HG03442 (cell line): ENCODE data around the gene REM2.
"Not testable (repeated sequence)": the region's sequence is repeated elsewhere in the genome, so short reads cannot be mapped to it uniquely, and the experiment has no call there.

Experiments used
- ATAC-seq: cut with Tn5 transposase; IDR thresholded peaks from one replicate; pipeline ENCODE4 v1.9.1; 2021; ENCODE audit warnings: mild to moderate bottlenecking, moderate library complexity; ENCODE audit not compliant: unreplicated experiment

REM2 gene

GRCh38 chr14:22893706-22894105 lies 10.7 kb downstream of the REM2 start:
- ATAC-seq: no peak

DNA sequence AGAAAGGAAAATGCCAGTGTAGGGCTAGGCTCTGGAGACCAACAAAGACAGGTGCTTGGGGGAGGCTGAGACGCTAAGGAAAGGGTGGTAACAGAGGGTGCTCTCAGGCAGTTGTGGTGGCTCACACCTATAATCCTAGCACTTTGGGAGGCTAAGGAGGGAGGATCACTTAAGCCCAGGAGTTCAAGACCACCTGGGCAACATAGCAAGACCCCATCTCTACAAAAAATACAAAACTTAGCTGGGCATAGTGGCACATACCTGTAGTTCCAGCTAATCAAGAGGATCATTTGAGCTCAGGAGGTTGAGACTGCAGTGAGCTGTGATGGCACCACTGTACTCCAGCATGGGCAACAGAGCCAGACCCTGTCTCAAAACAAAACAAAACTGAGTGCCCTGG lies 12.4 kb downstream of the REM2 start:
- no peak for ATAC-seq

GRCh38 chr14:22896356-22896755 lies 13.3 kb downstream of the REM2 start:
- ATAC-seq: no peak

DNA sequence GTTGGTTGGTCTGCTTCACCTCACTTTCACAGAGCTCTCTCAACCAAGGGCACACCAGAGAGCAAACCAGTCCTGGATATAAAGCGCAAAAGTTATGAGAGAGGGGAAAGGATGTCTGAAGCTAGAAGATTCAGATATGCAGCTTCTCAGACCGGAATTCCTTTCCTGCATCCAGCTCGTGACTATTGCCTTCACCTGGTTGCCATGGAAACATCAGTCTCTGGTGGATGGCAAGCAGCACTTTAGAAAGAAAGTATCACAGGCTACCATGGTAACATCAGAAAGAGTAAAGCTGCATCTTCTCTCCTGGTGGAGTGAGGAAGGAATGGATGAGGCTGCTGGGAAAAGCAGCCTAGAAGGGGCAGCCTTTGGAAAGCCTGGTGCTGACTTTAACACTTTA lies 13.7 kb downstream of the REM2 start:
- no peak for ATAC-seq

DNA sequence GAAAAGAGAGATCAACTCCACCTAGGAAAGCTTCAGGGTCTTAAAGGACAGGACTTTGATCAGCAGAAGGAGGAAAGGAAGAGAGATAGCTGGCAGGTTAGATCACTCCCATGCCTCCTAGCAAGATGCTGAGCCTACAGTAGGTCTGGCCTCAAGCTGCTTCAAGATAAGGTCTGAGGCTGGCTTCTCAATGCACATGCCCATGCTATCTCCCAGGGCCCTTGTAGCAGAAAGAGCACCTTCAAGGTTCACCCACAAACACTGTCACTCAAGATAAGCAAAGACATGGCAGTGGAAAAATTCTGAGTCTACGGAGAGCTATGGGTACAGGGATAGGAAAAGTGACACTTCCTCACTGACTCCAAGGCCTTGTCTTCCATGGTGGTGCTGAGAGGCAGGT lies 14.3 kb downstream of the REM2 start:
- ATAC-seq: no peak

- ATAC-seq: no peak
These were observed 15.5 kb downstream of the REM2 start for GRCh38 chr14:22898302-22899090.

- peak; percentile 58 for ATAC-seq
These were observed 17.2 kb downstream of the REM2 start for GRCh38 chr14:22900081-22900799.

DNA sequence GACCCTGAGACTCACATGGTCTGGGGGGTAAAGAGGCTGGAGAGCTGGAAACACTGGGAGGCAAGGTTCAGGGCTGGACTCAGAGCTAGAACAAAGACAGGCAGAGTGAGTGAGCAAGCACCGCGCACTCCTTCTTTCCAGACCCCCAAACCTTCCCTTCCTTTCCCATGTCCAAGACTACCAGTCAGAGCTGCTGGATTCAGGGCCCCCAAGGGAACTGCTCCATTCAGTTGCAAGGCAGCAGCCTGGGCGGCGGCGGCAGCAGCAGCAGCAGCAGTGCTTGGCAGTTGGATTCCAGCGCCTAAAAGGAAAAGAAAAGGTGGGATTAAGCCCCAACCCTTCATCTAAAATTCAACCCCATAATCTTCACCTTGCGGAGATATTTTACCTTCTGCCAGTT lies 18.8 kb downstream of the REM2 start:
- ATAC-seq: no peak

GRCh38 chr14:22903742-22904087 lies 20.7 kb downstream of the REM2 start:
- no peak for ATAC-seq

GRCh38 chr14:22905627-22906026 lies 22.6 kb downstream of the REM2 start:
- no peak for ATAC-seq

DNA sequence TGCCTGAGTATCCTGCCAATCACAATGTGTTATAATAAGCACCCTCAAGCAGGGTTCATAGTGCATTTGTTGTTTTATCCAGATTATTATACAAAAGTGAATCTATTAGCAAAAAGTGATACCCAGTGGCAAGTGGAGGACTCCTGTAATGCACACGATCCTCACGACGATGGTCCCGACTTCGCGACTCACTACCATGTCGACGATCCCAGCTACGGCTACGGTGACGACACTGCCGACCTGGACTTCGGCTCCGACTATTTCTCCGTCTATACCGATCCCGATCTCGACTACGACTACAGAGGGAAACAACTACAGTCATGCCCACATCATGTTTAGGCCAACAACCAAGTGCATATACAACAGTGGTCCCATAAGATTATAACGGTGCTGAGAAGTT lies 23.1 kb downstream of the REM2 start:
- ATAC-seq: no peak

- ATAC-seq: no peak
These were observed 24.4 kb downstream of the REM2 start for GRCh38 chr14:22907429-22907828.

DNA sequence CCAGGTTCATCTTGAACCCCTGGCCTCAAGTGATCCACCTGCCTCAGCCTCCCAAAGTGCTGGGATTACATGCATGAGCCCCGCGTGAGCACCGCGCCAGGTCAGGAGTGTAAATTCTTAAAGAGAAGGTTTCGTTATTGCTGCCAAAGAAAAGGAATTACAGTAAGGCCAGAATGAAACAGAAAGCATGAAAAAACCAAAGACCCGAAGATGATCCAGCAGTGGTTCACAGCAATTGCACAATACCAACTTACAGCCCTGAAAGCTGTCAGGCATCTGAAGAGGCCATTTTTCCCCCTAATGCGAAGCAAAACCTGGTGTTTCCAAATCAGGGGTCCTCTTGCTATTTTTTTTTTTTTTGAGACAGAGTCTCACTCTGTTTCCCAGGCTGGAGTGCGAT lies 25.6 kb downstream of the REM2 start:
- no peak for ATAC-seq

DNA sequence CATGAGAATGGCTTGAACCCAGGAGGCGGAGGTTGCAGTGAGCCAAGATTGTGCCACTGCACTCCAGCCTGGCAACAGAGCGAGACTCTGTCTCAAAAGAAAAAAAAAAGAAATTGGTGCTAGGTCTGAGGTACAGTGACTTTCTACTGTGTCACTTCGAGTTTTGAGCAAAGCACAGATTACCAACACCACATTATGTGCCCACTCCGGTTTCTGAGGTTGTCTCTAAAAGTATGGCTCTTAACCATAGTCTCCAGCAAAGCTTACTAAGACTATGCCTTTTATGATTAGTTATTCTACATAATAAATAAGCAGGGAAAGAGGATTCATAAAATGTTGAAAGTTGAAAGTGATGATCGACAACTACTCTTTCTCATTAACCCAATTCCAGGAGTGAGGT lies 27.9 kb downstream of the REM2 start:
- ATAC-seq: no peak

GRCh38 chr14:22914836-22915235 lies 31.8 kb downstream of the REM2 start:
- ATAC-seq: not testable (repeated sequence)

DNA sequence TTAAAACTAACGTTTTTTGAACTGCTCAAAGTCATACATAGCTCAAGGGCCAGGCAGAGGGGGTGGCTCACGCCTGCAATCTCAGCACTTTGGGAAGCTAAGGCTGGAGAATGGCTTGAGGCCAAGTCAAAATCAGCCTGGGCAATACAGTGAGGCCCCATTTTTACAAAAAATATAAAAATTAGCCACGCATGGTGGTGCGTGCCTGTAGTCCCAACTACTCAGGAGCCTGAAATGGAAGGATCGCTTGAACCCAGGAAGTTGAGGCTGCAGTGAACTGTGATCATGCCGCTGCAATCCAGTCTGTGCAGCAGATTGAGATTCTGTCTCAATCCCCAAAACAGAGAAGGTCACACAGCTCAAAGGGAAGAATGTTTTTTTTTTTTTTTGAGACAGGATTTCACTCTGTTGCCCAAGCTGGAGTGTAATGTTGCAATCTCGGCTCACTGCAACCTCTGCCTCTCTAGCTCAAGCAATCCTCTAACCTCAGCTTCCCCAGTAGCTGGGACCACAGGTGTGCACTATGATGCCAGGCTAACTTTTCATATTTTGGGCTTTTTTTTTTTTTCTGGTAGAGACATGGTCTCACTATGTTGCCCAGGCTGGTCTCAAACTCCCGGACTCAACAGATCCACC lies 33.0 kb downstream of the REM2 start:
- no peak for ATAC-seq

DNA sequence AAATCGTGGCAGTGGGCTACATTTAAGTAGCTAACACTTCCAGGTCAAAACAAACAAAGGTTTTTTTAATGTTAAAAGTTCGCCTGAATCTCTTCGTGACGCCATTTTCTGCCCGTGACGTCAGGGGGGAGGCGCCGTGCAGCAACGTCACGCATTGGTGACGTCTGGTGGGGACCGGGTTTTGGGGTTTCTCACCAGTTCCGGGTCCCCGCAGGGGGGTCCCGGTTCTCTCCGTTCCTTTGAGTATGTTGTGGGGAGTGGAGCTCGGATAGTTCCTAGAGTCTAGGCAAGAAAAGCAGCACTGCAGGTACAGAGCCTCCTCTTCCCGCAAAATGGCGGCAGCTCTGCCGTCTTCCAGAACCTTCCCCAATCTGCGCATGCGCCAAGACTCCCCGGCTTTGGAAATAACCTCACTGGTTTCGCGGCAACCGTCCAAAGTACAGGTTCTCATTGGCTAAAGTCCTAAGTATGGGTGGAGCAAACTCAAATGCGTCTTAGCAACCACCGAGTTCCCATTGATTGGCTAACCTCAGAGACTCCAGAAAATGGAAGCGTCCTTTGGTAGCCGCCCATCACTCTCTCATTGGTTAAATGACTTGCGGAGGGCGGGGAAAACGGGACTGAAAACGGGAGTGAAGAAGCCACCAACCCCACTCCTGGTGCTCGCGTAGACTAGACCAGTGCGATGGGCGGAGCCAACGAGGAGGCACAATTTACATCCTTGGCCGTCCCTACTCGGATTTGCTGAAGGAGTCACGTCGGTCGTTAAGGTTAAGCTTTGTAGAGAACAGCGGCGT lies 36.0 kb downstream of the REM2 start, which contains the start of gene RBM23:
Gene RBM23, minus strand, starts transcription at position 346 of the 797 bp plus-strand sequence.
- ATAC-seq: peak; percentile 87

DNA sequence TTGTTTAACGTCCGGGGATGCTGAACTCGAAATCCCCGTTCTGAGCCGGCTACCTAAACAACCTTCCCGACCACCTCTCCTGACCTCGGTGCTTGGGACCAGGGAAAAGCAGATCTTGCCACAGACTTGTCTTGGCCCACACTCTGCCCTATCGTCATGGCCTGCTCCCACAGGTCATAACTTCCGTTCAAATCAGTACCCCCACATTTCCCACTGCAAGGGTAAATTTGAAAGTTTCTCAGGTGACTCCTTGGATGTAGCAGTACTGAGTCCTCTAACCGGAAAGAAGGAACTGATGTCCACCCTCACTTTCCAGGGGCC lies 36.5 kb downstream of the REM2 start:
- ATAC-seq: no peak

- ATAC-seq: no peak
These were observed 37.7 kb downstream of the REM2 start for GRCh38 chr14:22920697-22921096.

DNA sequence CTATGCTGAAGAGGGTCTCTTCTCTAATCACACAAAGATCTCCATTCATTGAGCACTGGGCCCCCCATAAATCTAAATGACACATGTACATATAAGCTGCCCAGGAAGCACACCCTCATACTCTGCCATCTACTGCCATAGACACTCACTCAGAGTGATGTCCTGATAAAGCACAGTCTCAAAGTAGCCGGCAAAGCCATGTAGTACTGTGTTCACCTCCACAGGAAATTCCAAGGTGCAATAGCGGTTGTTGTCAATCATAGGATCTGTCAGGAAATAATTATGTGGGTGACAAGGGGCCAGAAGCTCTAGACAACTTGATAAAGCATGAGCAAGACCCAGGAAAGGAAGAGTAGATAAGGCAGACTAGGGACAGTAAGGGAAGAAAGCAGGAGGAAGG lies 39.3 kb downstream of the REM2 start:
- no peak for ATAC-seq

DNA sequence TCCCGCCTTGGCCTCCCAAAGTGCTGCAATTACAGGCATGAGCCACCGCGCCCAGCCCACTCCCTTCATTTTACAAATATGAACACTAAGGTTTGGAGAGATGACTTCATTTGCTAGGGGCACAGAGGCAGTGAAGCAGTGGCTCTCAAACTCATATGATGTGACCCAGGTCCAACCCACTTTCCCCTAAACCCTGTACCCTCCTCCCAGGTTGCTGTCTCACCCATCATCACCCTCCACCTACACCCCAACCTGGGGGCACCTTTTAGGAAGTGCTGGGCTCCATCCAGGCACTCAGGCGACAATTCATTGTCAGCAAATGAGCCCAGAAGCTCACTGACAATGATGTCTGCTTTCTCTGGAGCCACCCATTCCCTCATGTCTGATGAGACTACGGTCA lies 40.7 kb downstream of the REM2 start:
- ATAC-seq: no peak
